Panc1 (cell line): ENCODE results near the gene CD44.

ENCODE experiments used
- CTCF ChIP-seq: fragments of 450-650 bp; IDR thresholded peaks from 2 replicates; pipeline ENCODE4 v1.5.1; 2017; ENCODE audit warnings: mild to moderate bottlenecking
- POLR2AphosphoS5 ChIP-seq: IDR thresholded peaks from 2 replicates; pipeline ENCODE4 v1.6.1; 2012; ENCODE audit warnings: mild to moderate bottlenecking, low read depth, low read length, moderate library complexity
- SIN3A ChIP-seq: IDR thresholded peaks from 2 replicates; pipeline ENCODE4 v1.6.1; 2012; ENCODE audit warnings: low read depth, mild to moderate bottlenecking, low read length, moderate library complexity, borderline replicate concordance; ENCODE audit not compliant: insufficient read depth
- TCF7L2 ChIP-seq: IDR thresholded peaks from 2 replicates; pipeline ENCODE4 v1.6.1; 2011; ENCODE audit warnings: mild to moderate bottlenecking, low read depth, low read length, inconsistent platforms
- TF ChIP-seq, protein P1 (sequence below), 2 experiments: IDR thresholded peaks; 2 replicates each; pipeline ENCODE4 v1.6.1; 2011 to 2012; ENCODE audit warnings: low read depth in 2 of 2, control low read depth in 1 of 2, low read length in 1 of 2, mild to moderate bottlenecking in 1 of 2, moderate library complexity in 1 of 2; ENCODE audit not compliant: insufficient read depth in 1 of 2

DNA sequence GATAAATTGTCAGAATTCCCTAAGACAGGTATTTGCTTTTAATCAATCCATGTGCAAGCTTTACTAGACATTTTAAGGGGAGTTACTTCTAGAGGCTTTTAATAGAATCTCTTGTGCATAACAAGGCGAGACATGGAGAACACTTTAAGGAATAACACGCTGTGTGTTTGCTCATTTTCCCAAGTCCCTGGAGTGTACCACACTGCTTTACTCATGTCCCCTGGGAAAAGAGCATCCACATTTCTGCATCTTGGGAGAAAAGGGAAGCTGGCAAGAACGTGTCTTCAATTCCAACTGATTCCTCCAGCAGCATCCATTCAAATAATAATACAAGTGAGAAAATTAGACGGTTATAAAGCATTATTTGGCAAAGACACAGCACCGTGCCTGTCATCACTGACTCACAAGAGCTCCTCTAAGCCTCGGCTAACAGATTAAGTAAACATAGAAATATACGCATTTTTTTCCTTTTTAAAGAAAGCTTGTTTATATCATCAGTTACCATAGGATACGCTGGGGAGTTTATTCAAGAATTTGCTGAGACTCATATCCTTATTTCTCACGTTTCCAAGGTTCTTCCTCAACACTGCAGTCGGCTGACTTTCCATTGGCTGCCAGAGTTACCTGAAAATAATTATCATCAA lies 121.5 kb downstream of the CD44 start:
- TF ChIP-seq CTCF = no peak
- no peak for TF ChIP-seq POLR2AphosphoS5
- TF ChIP-seq, protein P1, sequence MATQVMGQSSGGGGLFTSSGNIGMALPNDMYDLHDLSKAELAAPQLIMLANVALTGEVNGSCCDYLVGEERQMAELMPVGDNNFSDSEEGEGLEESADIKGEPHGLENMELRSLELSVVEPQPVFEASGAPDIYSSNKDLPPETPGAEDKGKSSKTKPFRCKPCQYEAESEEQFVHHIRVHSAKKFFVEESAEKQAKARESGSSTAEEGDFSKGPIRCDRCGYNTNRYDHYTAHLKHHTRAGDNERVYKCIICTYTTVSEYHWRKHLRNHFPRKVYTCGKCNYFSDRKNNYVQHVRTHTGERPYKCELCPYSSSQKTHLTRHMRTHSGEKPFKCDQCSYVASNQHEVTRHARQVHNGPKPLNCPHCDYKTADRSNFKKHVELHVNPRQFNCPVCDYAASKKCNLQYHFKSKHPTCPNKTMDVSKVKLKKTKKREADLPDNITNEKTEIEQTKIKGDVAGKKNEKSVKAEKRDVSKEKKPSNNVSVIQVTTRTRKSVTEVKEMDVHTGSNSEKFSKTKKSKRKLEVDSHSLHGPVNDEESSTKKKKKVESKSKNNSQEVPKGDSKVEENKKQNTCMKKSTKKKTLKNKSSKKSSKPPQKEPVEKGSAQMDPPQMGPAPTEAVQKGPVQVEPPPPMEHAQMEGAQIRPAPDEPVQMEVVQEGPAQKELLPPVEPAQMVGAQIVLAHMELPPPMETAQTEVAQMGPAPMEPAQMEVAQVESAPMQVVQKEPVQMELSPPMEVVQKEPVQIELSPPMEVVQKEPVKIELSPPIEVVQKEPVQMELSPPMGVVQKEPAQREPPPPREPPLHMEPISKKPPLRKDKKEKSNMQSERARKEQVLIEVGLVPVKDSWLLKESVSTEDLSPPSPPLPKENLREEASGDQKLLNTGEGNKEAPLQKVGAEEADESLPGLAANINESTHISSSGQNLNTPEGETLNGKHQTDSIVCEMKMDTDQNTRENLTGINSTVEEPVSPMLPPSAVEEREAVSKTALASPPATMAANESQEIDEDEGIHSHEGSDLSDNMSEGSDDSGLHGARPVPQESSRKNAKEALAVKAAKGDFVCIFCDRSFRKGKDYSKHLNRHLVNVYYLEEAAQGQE (IDR thresholded peaks at IDR 0.05; ENCODE audit: insufficient read depth in 1 of 2, low read depth in 2 of 2, low read length in 1 of 2) = no peak
- no peak for TF ChIP-seq SIN3A
- no peak for TF ChIP-seq TCF7L2
